HS-27A (cell line): ENCODE data around the gene TRIM17.

Source experiments
- DNase-seq: peaks from one replicate; pipeline ENCODE4 v3.0.0-alpha.2; 2012; ENCODE audit warnings: low read depth, missing footprints

Gene TRIM17

DNA sequence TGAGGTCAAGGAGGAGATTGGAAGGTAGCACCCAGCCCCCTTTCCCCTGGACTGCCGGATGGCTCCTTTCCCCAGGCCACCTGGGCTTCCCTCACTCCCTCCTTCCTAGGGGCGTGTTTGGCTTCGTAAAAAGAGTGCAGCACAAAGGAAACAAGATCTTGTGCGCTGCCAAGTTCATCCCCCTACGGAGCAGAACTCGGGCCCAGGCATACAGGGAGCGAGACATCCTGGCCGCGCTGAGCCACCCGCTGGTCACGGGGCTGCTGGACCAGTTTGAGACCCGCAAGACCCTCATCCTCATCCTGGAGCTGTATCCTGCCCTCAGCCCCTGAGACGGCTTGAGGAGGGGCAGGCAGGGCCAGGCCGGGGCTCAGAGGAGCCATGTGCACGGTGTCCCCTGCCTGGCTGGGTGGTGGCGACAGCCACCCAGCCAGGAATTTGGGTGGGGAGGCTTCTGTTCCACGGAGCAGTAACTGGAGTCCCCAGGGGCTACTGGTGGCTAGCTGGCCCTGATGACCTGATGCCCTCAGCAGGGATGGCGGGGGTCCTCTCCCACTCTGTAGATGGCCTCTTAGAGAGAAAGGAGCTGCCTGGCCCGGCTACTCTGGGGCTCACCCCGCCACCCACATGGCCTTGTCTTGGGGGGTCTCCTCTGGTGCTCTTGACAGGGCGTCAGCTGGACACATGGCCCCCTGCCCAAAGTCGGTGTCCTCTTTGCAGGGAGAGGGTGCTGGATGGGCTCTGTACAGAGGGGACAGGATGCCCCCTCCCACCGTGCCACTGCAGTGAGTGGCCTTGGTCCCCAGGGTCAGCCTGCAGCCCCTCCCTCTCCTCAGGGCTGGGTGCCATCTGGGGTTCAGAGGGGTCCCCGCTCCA lies 49.6 kb downstream of the TRIM17 start:
- no peak for DNase-seq

DNA sequence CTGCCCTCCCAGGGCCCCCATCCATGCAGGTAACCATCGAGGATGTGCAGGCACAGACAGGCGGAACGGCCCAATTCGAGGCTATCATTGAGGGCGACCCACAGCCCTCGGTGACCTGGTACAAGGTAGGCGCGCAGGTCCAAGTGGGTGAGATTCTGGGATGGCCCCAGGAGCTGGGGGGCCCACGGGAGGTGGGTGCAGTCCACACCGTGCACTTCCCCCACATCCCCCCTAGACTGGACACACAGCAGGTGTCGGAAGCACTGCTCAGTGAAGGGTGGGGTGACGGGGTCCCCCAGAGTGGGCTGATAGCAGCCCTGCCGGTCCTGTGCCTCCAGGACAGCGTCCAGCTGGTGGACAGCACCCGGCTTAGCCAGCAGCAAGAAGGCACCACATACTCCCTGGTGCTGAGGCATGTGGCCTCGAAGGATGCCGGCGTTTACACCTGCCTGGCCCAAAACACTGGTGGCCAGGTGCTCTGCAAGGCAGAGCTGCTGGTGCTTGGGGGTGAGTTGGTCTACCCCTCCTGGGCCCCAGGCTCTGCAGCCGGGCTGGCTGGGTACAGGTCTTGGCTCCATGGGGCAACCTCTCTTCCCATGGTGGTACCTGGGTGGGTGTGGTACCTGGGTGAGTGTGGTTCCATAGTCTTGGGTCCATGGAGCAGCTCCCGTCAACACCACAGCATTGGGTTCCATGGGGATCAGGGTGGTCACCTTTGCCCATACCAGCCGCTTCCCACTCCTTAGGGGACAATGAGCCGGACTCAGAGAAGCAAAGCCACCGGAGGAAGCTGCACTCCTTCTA lies 50.4 kb downstream of the TRIM17 start:
- DNase-seq, result no peak

DNA sequence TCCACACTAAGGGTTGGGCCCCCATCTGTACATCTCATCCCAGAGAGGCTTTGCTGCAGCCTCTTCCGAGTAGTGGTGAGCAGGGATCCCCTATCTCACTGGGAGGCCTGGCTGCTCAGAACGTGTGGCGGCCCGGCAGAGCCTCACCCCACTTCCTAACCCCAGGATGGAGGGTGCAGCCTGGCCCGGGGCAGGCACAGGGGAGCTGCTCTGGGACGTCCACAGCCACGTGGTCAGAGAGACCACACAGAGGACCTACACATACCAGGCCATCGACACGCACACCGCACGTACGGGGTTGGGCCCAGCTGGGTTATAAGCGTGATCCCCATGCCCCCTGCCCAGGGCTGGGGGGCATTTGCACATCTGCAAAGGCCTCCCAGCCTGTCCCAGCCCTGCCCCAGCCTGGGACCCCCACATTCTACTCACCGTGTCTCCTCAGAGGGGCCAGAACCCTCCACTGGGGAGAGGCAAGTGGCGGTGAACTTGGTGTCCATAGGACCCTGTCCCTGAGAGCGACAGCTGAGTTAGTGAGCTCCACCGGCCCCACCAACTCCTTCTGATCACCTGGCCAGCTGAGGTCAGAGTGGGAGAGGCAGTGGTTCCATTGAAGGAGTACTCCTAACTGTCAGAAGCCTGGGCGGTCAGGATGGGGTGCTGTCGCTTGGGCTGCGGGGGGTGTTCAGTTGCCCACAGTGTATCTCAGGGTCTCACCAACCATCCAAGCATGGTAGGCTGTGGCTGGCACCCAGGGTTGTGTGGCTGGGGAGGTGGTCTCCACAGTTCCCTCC lies 51.2 kb downstream of the TRIM17 start:
- DNase-seq, result no peak

DNA sequence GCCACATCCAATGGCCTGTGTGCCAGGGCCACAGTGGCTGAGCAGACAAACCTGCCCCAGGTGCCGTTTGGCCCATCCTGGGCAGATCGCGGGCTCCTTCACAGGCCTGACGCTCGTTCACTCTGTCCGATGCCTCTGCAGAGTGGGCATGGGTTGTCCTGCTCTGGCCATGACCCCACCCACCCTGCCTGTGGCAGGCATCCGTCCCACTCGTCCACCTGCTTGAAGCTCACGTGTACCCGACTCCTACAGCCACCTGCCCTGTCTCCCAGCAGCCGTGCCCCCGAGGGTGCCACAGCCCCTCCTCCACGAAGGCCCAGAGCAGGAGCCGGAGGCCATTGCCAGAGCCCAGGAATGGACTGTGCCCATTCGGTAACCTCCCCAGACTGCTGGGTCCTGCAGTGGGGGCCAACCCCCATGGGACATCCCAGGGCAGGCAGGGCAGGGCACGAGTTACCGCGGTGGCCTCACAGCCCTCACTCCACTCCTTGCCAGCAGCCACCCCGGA lies 51.9 kb downstream of the TRIM17 start:
- no peak for DNase-seq

DNA sequence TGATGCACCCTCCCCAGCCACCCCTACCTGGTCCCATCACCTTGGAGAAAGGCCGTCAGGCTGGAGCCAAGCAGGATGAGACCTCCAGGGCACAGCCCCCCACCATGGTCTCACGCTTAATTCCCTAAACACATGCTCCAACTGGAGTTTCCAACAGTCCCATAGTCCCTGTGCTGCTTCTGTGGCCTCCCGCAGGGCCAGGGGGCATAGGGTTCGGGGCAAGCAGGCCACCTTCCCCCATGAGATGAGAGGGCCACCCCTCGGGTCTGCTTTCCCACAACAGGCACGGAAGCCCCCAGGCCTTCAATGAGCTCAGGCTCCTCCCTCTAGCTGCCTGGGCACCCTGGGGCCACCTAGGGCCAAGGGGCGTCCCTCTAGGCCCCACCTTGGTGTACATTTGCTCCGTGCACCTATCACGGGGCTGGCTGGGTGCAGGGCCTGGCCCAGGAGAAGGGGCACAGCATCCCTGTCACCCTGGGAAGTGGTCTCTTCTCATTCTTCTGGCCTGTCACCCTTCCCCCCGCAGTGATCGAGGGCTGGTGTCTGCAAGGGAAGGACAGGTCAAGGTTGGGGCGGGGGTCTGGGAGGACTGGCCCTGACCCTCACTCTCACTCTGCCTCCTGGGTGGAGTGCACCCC lies 52.5 kb downstream of the TRIM17 start:
- no peak for DNase-seq

DNA sequence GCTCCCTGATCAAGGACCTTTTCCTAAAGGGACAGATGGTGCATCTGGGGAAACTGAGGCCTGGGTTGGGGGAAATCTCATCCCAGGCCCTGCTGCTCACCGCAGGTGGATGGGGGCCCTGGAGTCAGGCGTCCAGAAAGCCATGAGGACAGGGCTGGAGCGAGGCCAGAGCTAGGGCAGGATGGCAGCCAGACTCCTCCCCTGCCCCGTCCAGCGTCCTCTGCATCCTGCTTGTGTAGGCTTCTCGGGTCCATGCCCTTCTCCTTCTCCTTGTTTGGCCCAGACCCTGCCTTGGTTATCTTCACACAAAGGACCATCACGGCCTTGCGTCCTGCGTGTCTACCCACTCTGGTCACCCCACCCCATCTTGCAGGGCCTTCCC lies 53.0 kb downstream of the TRIM17 start:
- no peak for DNase-seq

DNA sequence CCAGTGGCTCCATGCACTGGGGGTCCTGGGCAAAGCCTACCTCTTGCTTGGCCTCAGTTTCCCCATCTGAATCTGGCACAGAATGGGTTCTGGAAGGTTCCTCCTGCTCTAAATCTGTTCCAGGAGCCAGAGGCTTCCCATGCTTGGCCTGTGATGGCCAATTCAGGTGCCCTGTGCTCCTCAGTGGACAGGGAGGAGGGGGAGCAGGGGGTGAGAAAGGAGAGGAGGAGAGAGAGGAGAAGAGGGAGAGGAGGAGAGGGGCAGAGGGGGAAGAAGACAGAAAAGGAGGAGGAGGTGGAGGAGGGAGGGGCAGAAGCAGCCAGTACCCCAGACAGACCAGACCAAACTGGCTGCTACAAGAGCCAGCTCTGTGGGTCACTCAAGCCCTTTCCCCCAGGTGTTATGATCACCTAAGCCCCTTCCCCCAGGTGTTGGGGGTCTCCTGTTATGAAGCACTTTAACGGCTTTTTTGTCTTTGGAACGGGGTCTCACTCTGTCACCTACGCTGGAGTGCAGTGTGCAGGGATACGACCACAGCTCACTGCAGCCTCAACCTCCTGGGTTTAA lies 53.7 kb downstream of the TRIM17 start:
- DNase-seq, result no peak

DNA sequence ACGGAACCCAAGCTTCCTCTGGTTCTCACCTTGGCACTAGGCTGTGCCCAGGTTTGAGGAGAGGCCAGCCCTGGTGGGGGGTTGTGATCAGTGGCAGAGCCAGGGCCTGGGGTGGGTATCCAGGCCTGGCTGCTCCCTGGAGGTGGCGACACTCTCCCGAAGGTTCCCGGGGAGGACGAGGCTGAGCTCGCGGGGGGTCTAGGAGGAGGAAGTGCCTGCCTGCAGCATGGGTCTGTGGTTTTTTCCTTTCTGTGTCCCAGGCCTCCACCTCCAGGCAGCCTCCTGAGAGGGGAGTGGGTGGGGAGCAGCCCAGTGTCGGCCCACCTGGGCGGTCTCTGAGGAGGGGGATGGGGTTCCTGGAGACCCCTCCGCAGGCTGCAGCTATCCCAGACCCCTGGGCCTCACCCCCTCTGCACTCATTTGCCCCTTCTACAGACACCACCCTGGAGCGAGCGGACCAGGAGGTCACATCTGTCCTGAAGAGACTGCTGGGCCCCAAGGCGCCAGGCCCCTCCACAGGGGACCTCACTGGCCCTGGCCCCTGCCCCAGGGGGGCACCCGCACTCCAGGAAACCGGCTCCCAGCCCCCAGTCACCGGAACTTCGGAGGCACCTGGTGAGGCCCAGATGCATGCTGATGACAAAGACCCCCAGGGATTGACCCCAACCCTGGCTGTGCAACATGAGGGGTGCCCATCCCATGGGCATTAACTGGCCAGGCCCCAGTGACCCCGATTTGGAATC lies 54.3 kb downstream of the TRIM17 start:
- no peak for DNase-seq

DNA sequence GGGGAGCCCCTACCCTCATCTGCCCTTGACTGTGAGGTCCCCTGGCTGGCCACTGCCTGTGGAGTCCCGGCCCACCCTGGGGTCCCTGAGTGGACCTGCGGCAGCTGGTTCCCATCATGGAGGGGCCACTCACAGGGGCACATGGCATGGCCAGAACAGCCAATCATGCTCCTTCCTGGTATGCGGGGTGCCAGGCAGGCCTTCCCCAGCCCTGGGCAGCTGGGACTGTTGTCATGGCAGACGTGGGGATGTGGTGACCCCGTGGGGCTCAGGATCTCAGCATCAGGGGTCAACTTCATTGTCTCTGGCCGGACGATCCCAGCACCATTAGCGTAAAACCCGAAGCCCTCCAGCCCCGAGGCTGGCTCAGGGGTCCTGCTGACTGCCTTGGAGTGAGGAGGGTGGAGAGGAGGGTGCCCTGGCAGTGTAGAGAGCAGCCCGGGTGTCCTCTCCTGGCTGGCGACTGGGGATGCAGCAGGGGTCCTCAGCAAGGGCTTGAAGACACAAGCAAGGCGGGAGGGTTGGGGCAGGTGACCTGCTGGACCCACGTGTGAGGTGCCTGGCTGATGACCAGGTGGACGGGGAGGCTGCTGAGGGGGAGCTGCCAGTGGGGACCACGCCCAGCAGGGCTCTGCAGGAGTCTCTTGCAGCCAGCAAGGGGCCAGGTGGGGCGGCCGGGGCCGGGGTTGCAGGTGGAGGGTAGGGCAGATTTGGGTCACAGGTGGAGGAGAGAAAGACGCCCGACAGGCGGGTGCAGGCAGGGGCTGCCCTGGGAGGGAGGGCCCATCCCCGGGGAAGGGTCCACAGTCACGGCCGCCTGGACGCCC lies 55.1 kb downstream of the TRIM17 start:
- no peak for DNase-seq

DNA sequence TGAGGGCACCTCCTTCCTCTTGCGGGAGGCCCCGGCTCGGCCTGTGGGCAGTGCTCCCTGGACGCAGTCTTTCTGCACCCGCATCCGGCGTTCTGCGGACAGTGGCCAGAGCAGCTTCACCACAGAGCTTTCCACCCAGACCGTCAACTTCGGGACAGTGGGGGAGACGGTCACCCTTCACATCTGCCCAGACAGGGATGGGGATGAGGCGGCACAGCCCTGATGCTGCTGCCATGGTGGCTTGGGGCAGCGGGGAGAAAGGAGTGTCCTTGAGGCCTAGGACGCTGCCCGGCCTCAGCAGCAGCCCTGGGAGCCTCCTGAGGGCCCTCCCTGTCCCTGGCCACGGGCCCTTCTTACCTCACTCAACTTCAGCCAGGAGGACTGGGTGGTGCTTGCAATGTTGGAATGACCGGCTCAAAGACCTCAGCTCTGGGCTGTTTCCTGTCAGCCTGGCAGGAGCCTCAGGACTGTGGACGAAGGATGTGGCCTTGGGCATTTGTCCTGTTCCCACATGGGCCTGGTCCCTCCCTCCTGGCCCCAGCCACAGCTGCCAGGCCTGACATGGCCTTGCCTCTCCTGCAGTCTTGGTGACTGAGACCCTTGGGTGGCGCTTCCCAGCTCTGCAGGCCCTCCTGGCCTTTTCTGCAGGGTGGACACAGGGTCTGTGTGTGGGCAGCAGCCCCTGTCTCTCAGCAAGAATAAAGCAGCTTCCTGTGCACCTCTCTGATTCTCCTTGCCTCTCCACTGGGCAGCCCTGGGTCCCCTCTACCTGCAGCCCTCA lies 55.9 kb downstream of the TRIM17 start:
- no peak for DNase-seq

DNA sequence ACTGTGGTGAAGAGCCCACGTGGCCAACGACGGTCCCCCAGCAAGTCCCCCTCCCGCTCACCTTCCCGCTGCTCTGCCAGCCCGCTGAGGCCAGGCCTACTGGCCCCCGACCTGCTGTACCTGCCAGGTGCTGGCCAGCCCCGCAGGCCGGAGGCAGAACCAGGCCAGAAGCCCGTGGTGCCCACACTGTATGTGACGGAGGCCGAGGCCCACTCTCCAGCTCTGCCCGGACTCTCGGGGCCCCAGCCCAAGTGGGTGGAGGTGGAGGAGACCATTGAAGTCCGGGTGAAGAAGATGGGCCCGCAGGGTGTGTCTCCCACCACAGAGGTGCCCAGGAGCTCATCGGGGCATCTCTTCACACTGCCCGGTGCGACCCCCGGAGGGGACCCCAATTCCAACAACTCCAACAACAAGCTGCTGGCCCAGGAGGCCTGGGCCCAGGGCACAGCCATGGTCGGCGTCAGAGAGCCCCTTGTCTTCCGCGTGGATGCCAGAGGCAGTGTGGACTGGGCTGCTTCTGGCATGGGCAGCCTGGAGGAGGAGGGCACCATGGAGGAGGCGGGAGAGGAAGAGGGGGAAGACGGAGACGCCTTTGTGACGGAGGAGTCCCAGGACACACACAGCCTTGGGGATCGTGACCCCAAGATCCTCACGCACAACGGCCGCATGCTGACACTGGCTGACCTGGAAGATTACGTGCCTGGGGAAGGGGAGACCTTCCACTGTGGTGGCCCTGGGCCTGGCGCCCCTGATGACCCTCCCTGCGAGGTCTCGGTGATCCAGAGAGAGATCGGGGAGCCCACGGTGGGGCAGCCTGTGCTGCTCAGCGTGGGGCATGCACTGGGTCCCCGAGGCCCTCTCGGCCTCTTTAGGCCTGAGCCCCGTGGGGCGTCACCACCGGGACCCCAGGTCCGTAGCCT lies 56.8 kb downstream of the TRIM17 start:
- no peak for DNase-seq

DNA sequence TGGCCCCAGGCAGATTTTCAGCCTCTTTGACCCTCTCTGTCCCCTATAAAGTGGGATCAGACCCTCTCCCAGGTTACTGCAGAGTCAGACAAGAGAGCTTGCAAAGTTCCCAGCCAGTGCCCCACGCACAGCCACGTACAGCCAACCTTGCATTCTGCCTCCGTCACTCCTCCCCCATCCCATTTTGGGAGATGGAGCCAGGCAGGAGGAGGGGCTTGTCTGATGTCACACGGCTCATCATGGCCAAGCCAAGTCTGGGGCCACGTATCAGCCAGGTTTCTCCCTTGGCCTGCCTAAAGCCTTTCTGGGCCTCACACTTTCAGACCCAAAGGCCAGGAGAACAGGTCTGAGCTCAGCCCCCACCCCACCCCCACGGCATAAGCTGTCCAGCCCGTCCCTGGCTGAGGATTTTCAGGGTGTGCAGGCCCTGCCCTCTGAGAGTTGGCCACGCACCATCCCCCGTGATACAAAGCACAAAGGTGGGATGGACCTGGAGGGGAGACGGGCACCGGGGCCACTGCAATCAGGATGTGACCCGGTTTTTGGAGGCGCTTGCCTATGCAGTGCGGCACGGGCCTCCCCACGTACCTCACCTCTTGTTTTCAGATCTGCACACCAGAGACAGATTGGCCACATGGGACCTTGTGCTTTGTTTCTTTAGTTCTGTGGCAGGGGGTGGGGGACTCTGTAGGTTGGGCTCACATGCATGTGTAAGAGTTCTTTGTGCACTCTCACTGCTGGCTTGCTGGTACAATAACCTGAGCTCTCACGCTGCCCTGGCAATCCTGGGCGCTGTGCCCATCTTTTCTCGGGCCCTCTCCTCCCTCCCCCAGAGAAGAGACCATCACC lies 57.7 kb downstream of the TRIM17 start:
- DNase-seq, result no peak

DNA sequence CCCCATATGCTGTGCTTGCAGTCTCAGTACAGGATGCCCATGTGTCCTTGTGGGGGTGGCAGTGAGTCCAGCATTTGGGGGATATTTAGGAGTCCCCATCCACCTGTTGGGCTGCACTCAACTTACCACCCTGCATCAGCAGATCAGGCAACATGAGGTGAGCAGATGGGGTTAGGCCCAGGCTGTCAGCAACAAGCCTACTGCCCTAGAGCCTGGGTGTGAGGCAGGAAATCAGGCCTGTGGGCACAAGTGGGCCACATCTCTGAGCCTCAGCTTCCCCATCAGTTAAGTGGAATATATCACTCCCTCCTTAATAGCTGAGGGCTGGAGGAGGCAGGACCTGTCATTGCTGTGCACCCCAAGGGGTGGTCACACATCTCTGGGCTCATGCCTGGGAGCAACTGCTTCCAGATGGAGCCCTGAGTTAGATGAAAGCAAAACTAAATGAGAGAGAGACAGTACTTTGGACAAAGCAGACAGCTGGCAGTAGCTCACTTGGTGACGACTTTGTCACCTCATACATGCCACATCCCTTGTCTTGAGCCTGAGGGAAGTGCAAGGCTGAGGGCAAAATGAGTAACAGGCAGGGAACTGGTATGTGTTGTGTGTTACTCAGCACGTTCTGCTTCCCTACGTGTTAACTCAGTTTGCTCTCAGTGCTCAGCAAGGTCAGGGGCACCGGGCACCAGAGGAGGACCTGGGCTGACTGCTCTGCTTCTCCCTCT lies 58.5 kb downstream of the TRIM17 start:
- no peak for DNase-seq
